Measurements from ENCODE around the gene SPATS2. TPM values are rescaled to one million over a fixed set of nuclear protein-coding genes. Genes with fewer than 3 reads are reported as not detected.
A peak's percentile ranks its signal among the peaks of the same experiment; 100 is the strongest.
"Not testable (repeated sequence)": the region's sequence is repeated elsewhere in the genome, so short reads cannot be mapped to it uniquely, and the experiment has no call there.

SPATS2 gene
- total RNA-seq, 4 donors from 2014 or later: 5.3 to 7.8 (median 6.7) TPM

DNA sequence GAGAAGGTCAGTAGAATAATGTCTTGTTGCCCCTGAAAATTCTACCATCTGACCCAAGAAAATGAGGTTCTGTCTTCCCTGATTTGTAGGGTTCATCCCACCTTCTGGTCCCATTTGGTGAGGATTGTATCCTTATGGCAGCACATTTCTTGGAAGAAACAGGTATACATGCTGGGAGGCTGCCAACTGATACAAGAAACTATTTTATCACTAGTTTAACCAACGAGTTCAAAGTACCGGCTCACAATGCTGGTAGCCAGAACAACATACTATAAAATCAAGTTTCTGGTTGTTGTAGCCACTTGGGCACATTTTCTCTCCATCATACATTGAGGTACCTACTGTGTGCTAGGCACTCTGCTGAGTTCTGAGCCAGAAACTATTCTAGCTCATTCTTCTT lies 164.5 kb downstream of the SPATS2 start:
- Histone ChIP-seq H3K36me3 (peaks cover 0 to 13% of the 10 kb centered on the region in 2 donors), H3K4me1 (no peaks in the 10 kb centered on the region), H3K27me3 (peaks cover 1 to 9% (median 6%) of the 10 kb centered on the region in 3 donors), H3K27ac (no peak overlapping the region), H3K4me3 (no peak overlapping the region), H3K9me3 (no peaks in the 10 kb centered on the region)
- intact Hi-C loops (cut with DNase I; ENCODE audit: low total_unique reads): no loop called here
- in situ Hi-C loops (cut with MboI; ENCODE audit: low sequenced_read_pairs in 4 of 4): no loop called here
- TF ChIP-seq, protein P1, sequence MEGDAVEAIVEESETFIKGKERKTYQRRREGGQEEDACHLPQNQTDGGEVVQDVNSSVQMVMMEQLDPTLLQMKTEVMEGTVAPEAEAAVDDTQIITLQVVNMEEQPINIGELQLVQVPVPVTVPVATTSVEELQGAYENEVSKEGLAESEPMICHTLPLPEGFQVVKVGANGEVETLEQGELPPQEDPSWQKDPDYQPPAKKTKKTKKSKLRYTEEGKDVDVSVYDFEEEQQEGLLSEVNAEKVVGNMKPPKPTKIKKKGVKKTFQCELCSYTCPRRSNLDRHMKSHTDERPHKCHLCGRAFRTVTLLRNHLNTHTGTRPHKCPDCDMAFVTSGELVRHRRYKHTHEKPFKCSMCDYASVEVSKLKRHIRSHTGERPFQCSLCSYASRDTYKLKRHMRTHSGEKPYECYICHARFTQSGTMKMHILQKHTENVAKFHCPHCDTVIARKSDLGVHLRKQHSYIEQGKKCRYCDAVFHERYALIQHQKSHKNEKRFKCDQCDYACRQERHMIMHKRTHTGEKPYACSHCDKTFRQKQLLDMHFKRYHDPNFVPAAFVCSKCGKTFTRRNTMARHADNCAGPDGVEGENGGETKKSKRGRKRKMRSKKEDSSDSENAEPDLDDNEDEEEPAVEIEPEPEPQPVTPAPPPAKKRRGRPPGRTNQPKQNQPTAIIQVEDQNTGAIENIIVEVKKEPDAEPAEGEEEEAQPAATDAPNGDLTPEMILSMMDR (IDR thresholded peaks at IDR 0.05 in 4 of 5, conservative IDR thresholded peaks at IDR 0.05 in 1 of 5): no peak
- no peak for TF ChIP-seq POLR2A (IDR thresholded peaks at IDR 0.05)
- ATAC-seq: no peak
- no peak for DNase-seq

DNA sequence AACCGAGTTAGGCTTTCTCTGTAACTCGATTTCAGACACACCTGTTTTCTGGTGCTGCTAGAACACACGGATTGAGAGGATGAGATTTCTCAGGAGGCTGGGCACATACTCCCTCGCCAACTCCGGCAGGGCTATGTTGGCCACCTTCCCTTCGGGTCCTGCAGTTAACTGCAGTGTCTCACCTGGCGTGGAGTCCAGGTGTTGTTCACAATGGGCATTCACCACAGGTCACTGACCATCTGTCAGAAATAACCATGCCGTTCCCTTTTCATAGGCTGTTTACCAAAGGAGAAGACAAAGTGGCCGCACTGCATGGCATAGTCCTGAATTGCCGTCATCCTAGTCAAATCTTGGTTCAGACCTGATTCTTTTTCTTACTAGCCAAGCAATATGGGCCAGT lies 166.1 kb downstream of the SPATS2 start:
- TF ChIP-seq POLR2A (IDR thresholded peaks at IDR 0.05): no peak
- TF ChIP-seq, protein P1 (IDR thresholded peaks at IDR 0.05 in 4 of 5, conservative IDR thresholded peaks at IDR 0.05 in 1 of 5): no peak
- H3K27me3 ChIP-seq: peaks cover 17 to 25% (median 20%) of the 10 kb centered on the region in 3 donors
- in situ Hi-C loops (cut with MboI; ENCODE audit: low sequenced_read_pairs in 4 of 4): no loop called here
- DNase-seq (no peak), ATAC-seq (no peak)
- intact Hi-C loops (cut with DNase I; ENCODE audit: low total_unique reads): no loop called here
- peaks cover 8 to 10% of the 10 kb centered on the region in 2 donors for H3K4me1 ChIP-seq
- no peak overlapping the region for H3K4me3 ChIP-seq
- no peaks in the 10 kb centered on the region for H3K9me3 ChIP-seq
- H3K36me3 ChIP-seq: no peaks in the 10 kb centered on the region
- H3K27ac ChIP-seq: no peak overlapping the region

DNA sequence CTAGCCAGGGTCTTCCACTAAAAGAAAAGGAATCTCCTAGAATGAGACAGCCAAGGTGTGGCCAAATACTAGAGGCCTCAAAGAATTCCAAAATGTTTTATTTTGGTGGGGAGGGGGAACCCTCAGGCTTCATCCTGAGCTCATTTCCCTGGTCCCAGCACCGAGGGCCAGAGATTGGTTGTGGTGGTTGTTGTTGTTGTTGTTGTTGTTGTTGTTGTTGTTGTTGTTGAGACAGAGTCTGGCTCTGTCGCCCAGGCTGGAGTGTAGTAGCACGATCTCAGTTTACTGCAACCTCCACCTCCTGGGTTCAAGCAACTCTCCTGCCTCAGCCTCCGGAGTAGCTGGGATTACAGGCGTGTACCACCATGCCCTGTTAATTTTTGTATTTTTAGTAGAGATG lies 166.9 kb downstream of the SPATS2 start:
- ATAC-seq; in situ Hi-C loops (cut with MboI; ENCODE audit: low sequenced_read_pairs in 4 of 4); H3K9me3 ChIP-seq; H3K27ac ChIP-seq; DNase-seq; H3K36me3 ChIP-seq; H3K4me3 ChIP-seq; intact Hi-C loops (cut with DNase I; ENCODE audit: low total_unique reads): not testable (repeated sequence)
- Histone ChIP-seq H3K4me1 (peaks cover 8 to 14% of the 10 kb centered on the region in 2 donors), H3K27me3 (peaks cover 22 to 30% (median 25%) of the 10 kb centered on the region in 3 donors)

DNA sequence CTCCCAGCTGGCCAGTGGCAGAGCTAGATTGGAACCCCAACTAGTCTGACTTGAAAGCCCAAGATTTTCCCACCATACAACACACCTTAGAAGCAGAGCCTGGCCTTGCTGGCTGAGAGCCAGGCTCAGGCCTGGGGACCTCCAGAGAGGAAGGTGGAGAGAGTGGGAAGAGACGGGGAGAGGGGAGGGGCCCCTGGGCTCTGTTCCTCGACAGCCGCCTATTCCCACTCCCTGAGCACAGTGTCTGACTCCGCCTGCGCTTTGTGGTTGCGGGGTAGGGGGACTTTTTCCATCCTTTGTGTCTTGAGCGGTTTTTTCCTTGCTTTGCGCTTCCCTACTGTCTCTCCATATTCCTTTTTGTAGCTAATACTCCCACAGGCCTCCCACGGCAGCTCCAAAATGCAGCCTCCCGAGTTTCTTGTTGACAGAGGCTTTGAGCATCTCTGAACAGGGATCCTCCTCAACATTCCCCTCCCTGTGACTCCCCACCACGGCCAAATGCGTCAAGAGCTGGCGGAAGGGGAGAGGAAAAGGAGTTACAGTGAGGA lies 167.5 kb downstream of the SPATS2 start:
- Histone ChIP-seq H3K36me3 (no peaks in the 10 kb centered on the region), H3K27ac (no peak overlapping the region), H3K9me3 (no peaks in the 10 kb centered on the region), H3K4me3 (no peak overlapping the region), H3K27me3 (peaks cover 28 to 35% (median 31%) of the 10 kb centered on the region in 3 donors), H3K4me1 (peaks cover 8 to 14% of the 10 kb centered on the region in 2 donors)
- in situ Hi-C loops (cut with MboI; ENCODE audit: low sequenced_read_pairs in 4 of 4): no loop called here
- TF ChIP-seq, protein P1 (IDR thresholded peaks at IDR 0.05 in 4 of 5, conservative IDR thresholded peaks at IDR 0.05 in 1 of 5): no peak
- TF ChIP-seq POLR2A (IDR thresholded peaks at IDR 0.05): no peak
- DNase-seq: no peak
- ATAC-seq: no peak
- intact Hi-C loops (cut with DNase I; ENCODE audit: low total_unique reads): no loop called here

DNA sequence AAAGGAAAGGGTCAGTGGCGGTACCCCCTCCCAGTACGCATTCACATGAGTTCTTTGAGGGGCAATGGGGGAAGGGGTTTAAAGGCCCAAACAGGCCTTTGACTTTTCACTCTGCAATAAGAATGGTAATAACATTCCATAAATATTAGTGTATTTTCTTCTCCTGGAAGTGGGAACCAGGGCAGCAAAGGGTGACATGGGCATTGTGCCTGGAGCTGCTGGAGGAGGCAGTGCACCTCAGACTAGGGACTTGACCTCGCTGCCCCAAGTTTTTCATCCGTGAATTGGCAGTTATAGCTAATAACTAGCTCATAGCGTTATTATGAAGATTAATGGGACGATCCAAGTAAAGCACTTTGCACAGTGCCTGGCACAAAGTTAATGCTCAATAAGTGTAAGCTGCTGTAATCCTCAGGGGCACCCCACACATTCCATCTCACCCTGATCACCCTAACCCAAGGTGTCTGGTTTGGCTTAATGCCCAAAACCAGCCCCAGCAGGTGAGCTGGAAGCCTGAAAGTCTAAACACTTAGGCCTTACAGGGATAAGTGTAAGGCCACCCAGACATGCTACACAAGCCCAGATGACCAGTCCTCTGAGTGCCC lies 168.8 kb downstream of the SPATS2 start:
- peaks cover 28 to 35% (median 35%) of the 10 kb centered on the region in 3 donors for H3K27me3 ChIP-seq
- H3K36me3 ChIP-seq: no peaks in the 10 kb centered on the region
- ATAC-seq (peak in 1 of 2 donors; percentile 15), DNase-seq (no peak)
- H3K4me3 ChIP-seq: no peak overlapping the region
- peaks cover 8 to 14% of the 10 kb centered on the region in 2 donors for H3K4me1 ChIP-seq
- in situ Hi-C loops (cut with MboI; ENCODE audit: low sequenced_read_pairs in 4 of 4) (no loop called here), intact Hi-C loops (cut with DNase I; ENCODE audit: low total_unique reads) (no loop called here)
- no peaks in the 10 kb centered on the region for H3K9me3 ChIP-seq
- no peak overlapping the region for H3K27ac ChIP-seq
- TF ChIP-seq POLR2A (IDR thresholded peaks at IDR 0.05): no peak
- TF ChIP-seq, protein P1 (IDR thresholded peaks at IDR 0.05 in 4 of 5, conservative IDR thresholded peaks at IDR 0.05 in 1 of 5): no peak
